ENCODE results near the gene TNS3. TPM values are rescaled to one million over a fixed set of nuclear protein-coding genes. Genes with fewer than 3 reads are reported as not detected.

The TNS3 gene
- total and polyA plus RNA-seq, 2 donors (not counting 1 experiment from before 2014, with no cell fraction given), result 11.4 to 77.5 TPM

- no peak overlapping the region for H2AFZ ChIP-seq (ENCODE audit: insufficient read depth, low read depth, low read length, poor library complexity, severe bottlenecking)
- no peaks in the 10 kb centered on the region for H3K4me1 ChIP-seq (ENCODE audit: control insufficient read depth in 2 of 2, insufficient read depth in 2 of 2, low read length in 2 of 2)
- Mint-ChIP-seq H3K4me3 (no peak overlapping the region), H3K9me3 (ENCODE audit: insufficient read depth) (no peaks in the 10 kb centered on the region), H3K27me3 (no peaks in the 10 kb centered on the region), H3K4me1 (no peaks in the 10 kb centered on the region), H3K27ac (no peak overlapping the region)
- H3K27me3 ChIP-seq (replicated peaks in 1 of 4; ENCODE audit: control extremely low read depth in 1 of 4, control insufficient read depth in 3 of 4, insufficient read depth in 4 of 4, low read length in 3 of 4), result no peaks in the 10 kb centered on the region
- ChIA-PET POLR2A (no interaction called here), CTCF (no interaction called here)
- no peak overlapping the region for H3K4me2 ChIP-seq (replicated peaks; ENCODE audit: low read depth, low read length, poor library complexity, severe bottlenecking)
- ATAC-seq (ENCODE audit: low read depth), result no peak
- H3K36me3 ChIP-seq (replicated peaks in 1 of 2; ENCODE audit: control extremely low read depth in 1 of 2, control insufficient read depth in 1 of 2, extremely low read depth in 1 of 2, insufficient read depth in 2 of 2, low read length in 1 of 2), result peaks cover 3 to 42% of the 10 kb centered on the region in 2 experiments
- no peaks in the 10 kb centered on the region for H3K79me2 ChIP-seq (ENCODE audit: control insufficient read depth, insufficient read depth, low read length)
- over 99% methylated on average over 13 of the region's 13 CpGs for WGBS (ENCODE audit: insufficient coverage)
- no peak for DNase-seq
- no peak overlapping the region for H3K27ac ChIP-seq (ENCODE audit: low read length in 2 of 2)
- no peaks in the 10 kb centered on the region for H3K9me3 ChIP-seq (ENCODE audit: control extremely low read depth in 1 of 3, control insufficient read depth in 2 of 3, insufficient read depth in 1 of 3, low read length in 2 of 3)
- no peak overlapping the region for H3K9ac ChIP-seq (ENCODE audit: low read length)
- TF ChIP-seq EZH2 (IDR thresholded peaks at IDR 0.05; ENCODE audit: borderline replicate concordance, insufficient read depth, low read depth, low read length, poor library complexity, severe bottlenecking) (no peak), CTCF (IDR thresholded peaks at IDR 0.05) (no peak)
- H4K20me1 ChIP-seq (ENCODE audit: control insufficient read depth, insufficient read depth, low read length, poor library complexity, severe bottlenecking), result no peaks in the 10 kb centered on the region
- H3K4me3 ChIP-seq (ENCODE audit: control extremely low read depth in 1 of 5, extremely low read depth in 1 of 5, insufficient read depth in 1 of 5, low read depth in 2 of 5, low read length in 4 of 5), result no peak overlapping the region
- intact Hi-C loops (cut with micrococcal nuclease), result no loop called here
Measured at GRCh38 chr7:47405921-47406800, 175.8 kb downstream of the TNS3 start.

GRCh38 chr7:47405286-47405904, 176.5 kb downstream of the TNS3 start:
- H3K9me3 Mint-ChIP-seq (ENCODE audit: insufficient read depth), result no peaks in the 10 kb centered on the region
- TF ChIP-seq CTCF (IDR thresholded peaks at IDR 0.05) (no peak), EZH2 (IDR thresholded peaks at IDR 0.05; ENCODE audit: borderline replicate concordance, insufficient read depth, low read depth, low read length, poor library complexity, severe bottlenecking) (no peak)
- ChIA-PET POLR2A (no interaction called here), CTCF (no interaction called here)
- no peak for ATAC-seq (ENCODE audit: low read depth)
- Histone ChIP-seq H4K20me1 (ENCODE audit: control insufficient read depth, insufficient read depth, low read length, poor library complexity, severe bottlenecking) (no peaks in the 10 kb centered on the region), H3K9ac (ENCODE audit: low read length) (no peak overlapping the region), H3K4me2 (replicated peaks; ENCODE audit: low read depth, low read length, poor library complexity, severe bottlenecking) (no peak overlapping the region), H3K27me3 (replicated peaks in 1 of 4; ENCODE audit: control extremely low read depth in 1 of 4, control insufficient read depth in 3 of 4, insufficient read depth in 4 of 4, low read length in 3 of 4) (no peaks in the 10 kb centered on the region), H3K79me2 (ENCODE audit: control insufficient read depth, insufficient read depth, low read length) (no peaks in the 10 kb centered on the region), H3K4me1 (ENCODE audit: control insufficient read depth in 2 of 2, insufficient read depth in 2 of 2, low read length in 2 of 2) (no peaks in the 10 kb centered on the region), H3K4me3 (ENCODE audit: control extremely low read depth in 1 of 5, extremely low read depth in 1 of 5, insufficient read depth in 1 of 5, low read depth in 2 of 5, low read length in 4 of 5) (no peak overlapping the region), H3K36me3 (replicated peaks in 1 of 2; ENCODE audit: control extremely low read depth in 1 of 2, control insufficient read depth in 1 of 2, extremely low read depth in 1 of 2, insufficient read depth in 2 of 2, low read length in 1 of 2) (peaks cover 3 to 35% of the 10 kb centered on the region in 2 experiments), H3K9me3 (ENCODE audit: control extremely low read depth in 1 of 3, control insufficient read depth in 2 of 3, insufficient read depth in 1 of 3, low read length in 2 of 3) (no peaks in the 10 kb centered on the region), H3K27ac (ENCODE audit: low read length in 2 of 2) (no peak overlapping the region), H2AFZ (ENCODE audit: insufficient read depth, low read depth, low read length, poor library complexity, severe bottlenecking) (no peak overlapping the region)
- H3K4me3 Mint-ChIP-seq, result no peak overlapping the region
- intact Hi-C loops (cut with micrococcal nuclease), result no loop called here
- H3K27me3 Mint-ChIP-seq, result no peaks in the 10 kb centered on the region
- H3K4me1 Mint-ChIP-seq, result peaks cover 1% of the 10 kb centered on the region
- DNase-seq, result no peak
- WGBS (ENCODE audit: insufficient coverage), result 98% methylated on average over 7 of the region's 8 CpGs
- H3K27ac Mint-ChIP-seq, result no peak overlapping the region

Data from B cell (primary cell).